Stimulated activated naive B cell treated with anti-CD40 and anti-IgM and Interleukin-4, amounts not matched to agents 10 μg/mL and 1 μg/mL and 100 μg/mL, for 72 hours (primary cell): ENCODE results near the gene GJA5.

Source experiments
- ATAC-seq, 2 donors: fragments of 150-1000 bp; cut with Tn5 transposase; replicated peaks; 2 replicates each; pipeline ENCODE4 v1.10.0; 2021; ENCODE audit warnings: moderate library complexity in 1 of 2
- DNase-seq: peaks from one replicate; pipeline ENCODE4 v3.0.0; 2021
- H3K27ac Mint-ChIP-seq: one replicate; pipeline ENCODE4 v1.8.0; 2022; ENCODE audit warnings: mild to moderate bottlenecking, mixed read lengths
- H3K27me3 Mint-ChIP-seq, 2 donors: one replicate each; pipeline ENCODE4 v1.8.0; 2022; ENCODE audit warnings: mixed read lengths in 2 of 2
- H3K36me3 Mint-ChIP-seq, 2 donors: one replicate each; pipeline ENCODE4 v1.8.0; 2022; ENCODE audit warnings: mixed read lengths in 2 of 2, mild to moderate bottlenecking in 1 of 2
- H3K4me1 Mint-ChIP-seq, 2 donors: one replicate each; pipeline ENCODE4 v1.8.0; 2022; ENCODE audit warnings: mixed read lengths in 2 of 2, mild to moderate bottlenecking in 1 of 2
- H3K4me3 Mint-ChIP-seq, 2 donors: one replicate each; pipeline ENCODE4 v1.8.0; 2022; ENCODE audit warnings: mild to moderate bottlenecking in 2 of 2, mixed read lengths in 2 of 2, moderate library complexity in 1 of 2
- H3K9me3 Mint-ChIP-seq, 2 donors: one replicate each; pipeline ENCODE4 v1.8.0; 2022; ENCODE audit warnings: mixed read lengths in 2 of 2, mild to moderate bottlenecking in 1 of 2

Gene GJA5

GRCh38 chr1:147726168-147726567, 34.2 kb downstream of the GJA5 start:
- Mint-ChIP-seq H3K27ac (no peak overlapping the region), H3K4me3 (no peak overlapping the region), H3K27me3 (peaks cover 15 to 19% of the 10 kb centered on the region in 2 donors), H3K36me3 (no peaks in the 10 kb centered on the region), H3K9me3 (no peaks in the 10 kb centered on the region), H3K4me1 (no peaks in the 10 kb centered on the region)
- no peak for DNase-seq
- no peak for ATAC-seq

- Mint-ChIP-seq H3K36me3 (no peaks in the 10 kb centered on the region), H3K27me3 (peaks cover 11 to 24% of the 10 kb centered on the region in 2 donors), H3K9me3 (no peaks in the 10 kb centered on the region), H3K4me1 (no peaks in the 10 kb centered on the region), H3K4me3 (no peak overlapping the region), H3K27ac (no peak overlapping the region)
- no peak for DNase-seq
- no peak for ATAC-seq
Measured at GRCh38 chr1:147725685-147726084, 34.7 kb downstream of the GJA5 start.

GRCh38 chr1:147723691-147724323, 36.6 kb downstream of the GJA5 start:
- H3K27ac Mint-ChIP-seq, result no peak overlapping the region
- peak; percentile 60 to 63 for ATAC-seq
- H3K36me3 Mint-ChIP-seq, result peaks cover 4 to 5% of the 10 kb centered on the region in 2 donors
- H3K4me1 Mint-ChIP-seq, result no peaks in the 10 kb centered on the region
- DNase-seq, result no peak
- H3K27me3 Mint-ChIP-seq, result peaks cover 9 to 23% of the 10 kb centered on the region in 2 donors
- no peak overlapping the region for H3K4me3 Mint-ChIP-seq
- peaks cover 3% of the 10 kb centered on the region in 2 donors for H3K9me3 Mint-ChIP-seq

- DNase-seq, result no peak
- H3K27me3 Mint-ChIP-seq, result peaks cover 14 to 26% of the 10 kb centered on the region in 2 donors
- no peak for ATAC-seq
- no peak overlapping the region for H3K4me3 Mint-ChIP-seq
- peaks cover 2 to 8% of the 10 kb centered on the region in 2 donors for H3K4me1 Mint-ChIP-seq
- no peak overlapping the region for H3K27ac Mint-ChIP-seq
- H3K36me3 Mint-ChIP-seq, result peaks cover 4 to 6% of the 10 kb centered on the region in 2 donors
- peaks cover 3% of the 10 kb centered on the region in 2 donors for H3K9me3 Mint-ChIP-seq
Measured at GRCh38 chr1:147722124-147722523, 38.3 kb downstream of the GJA5 start.

- ATAC-seq (no peak), DNase-seq (no peak)
- no peak overlapping the region for H3K27ac Mint-ChIP-seq
- peaks cover 17 to 28% of the 10 kb centered on the region in 2 donors for H3K27me3 Mint-ChIP-seq
- peaks cover 3% of the 10 kb centered on the region in 2 donors for H3K9me3 Mint-ChIP-seq
- H3K4me3 Mint-ChIP-seq, result no peak overlapping the region
- peaks cover 4 to 6% of the 10 kb centered on the region in 2 donors for H3K36me3 Mint-ChIP-seq
- peaks cover 4 to 11% of the 10 kb centered on the region in 2 donors for H3K4me1 Mint-ChIP-seq
Measured at GRCh38 chr1:147721716-147722115, 38.7 kb downstream of the GJA5 start.

GRCh38 chr1:147720557-147720956, 39.8 kb downstream of the GJA5 start:
- Mint-ChIP-seq H3K9me3 (peaks cover 3% of the 10 kb centered on the region in 2 donors), H3K36me3 (peaks cover 4 to 6% of the 10 kb centered on the region in 2 donors), H3K4me1 (peaks cover 4 to 11% of the 10 kb centered on the region in 2 donors), H3K4me3 (no peak overlapping the region), H3K27me3 (peaks cover 18 to 30% of the 10 kb centered on the region in 2 donors), H3K27ac (no peak overlapping the region)
- DNase-seq (no peak), ATAC-seq (no peak)

- Mint-ChIP-seq H3K4me1 (peaks cover 4 to 11% of the 10 kb centered on the region in 2 donors), H3K27me3 (peaks cover 26 to 37% of the 10 kb centered on the region in 2 donors), H3K4me3 (no peak overlapping the region), H3K27ac (no peak overlapping the region), H3K36me3 (peaks cover 4 to 6% of the 10 kb centered on the region in 2 donors), H3K9me3 (peaks cover 3% of the 10 kb centered on the region in 2 donors)
- ATAC-seq (no peak), DNase-seq (no peak)
Measured at GRCh38 chr1:147719711-147720225, 40.6 kb downstream of the GJA5 start.

- no peak for DNase-seq
- H3K36me3 Mint-ChIP-seq, result peaks cover 4 to 6% of the 10 kb centered on the region in 2 donors
- peaks cover 3% of the 10 kb centered on the region in 2 donors for H3K9me3 Mint-ChIP-seq
- peaks cover 32 to 44% of the 10 kb centered on the region in 2 donors for H3K27me3 Mint-ChIP-seq
- no peak for ATAC-seq
- H3K4me3 Mint-ChIP-seq, result no peak overlapping the region
- no peak overlapping the region for H3K27ac Mint-ChIP-seq
- peaks cover 4 to 11% of the 10 kb centered on the region in 2 donors for H3K4me1 Mint-ChIP-seq
Measured at GRCh38 chr1:147719029-147719698, 41.2 kb downstream of the GJA5 start.

- no peak for ATAC-seq
- no peak for DNase-seq
- peaks cover 4 to 11% of the 10 kb centered on the region in 2 donors for H3K4me1 Mint-ChIP-seq
- H3K4me3 Mint-ChIP-seq, result no peak overlapping the region
- peaks cover 3% of the 10 kb centered on the region in 2 donors for H3K9me3 Mint-ChIP-seq
- no peak overlapping the region for H3K27ac Mint-ChIP-seq
- H3K36me3 Mint-ChIP-seq, result peaks cover 4 to 6% of the 10 kb centered on the region in 2 donors
- H3K27me3 Mint-ChIP-seq, result peaks cover 26 to 40% of the 10 kb centered on the region in 2 donors
Measured at GRCh38 chr1:147717706-147718097, 42.7 kb downstream of the GJA5 start.

GRCh38 chr1:147717051-147717705, 43.2 kb downstream of the GJA5 start:
- no peak for DNase-seq
- Mint-ChIP-seq H3K27ac (no peak overlapping the region), H3K9me3 (peaks cover 3% of the 10 kb centered on the region in 2 donors), H3K4me3 (no peak overlapping the region), H3K36me3 (peaks cover 4 to 6% of the 10 kb centered on the region in 2 donors), H3K27me3 (peaks cover 30 to 40% of the 10 kb centered on the region in 2 donors), H3K4me1 (peaks cover 4 to 11% of the 10 kb centered on the region in 2 donors)
- peak; percentile 58 to 75 for ATAC-seq

GRCh38 chr1:147712605-147713004, 47.8 kb downstream of the GJA5 start:
- ATAC-seq (no peak), DNase-seq (no peak)
- Mint-ChIP-seq H3K36me3 (no peaks in the 10 kb centered on the region), H3K27ac (no peak overlapping the region), H3K4me1 (peaks cover 4 to 7% of the 10 kb centered on the region in 2 donors), H3K27me3 (peaks cover 50 to 63% of the 10 kb centered on the region in 2 donors), H3K4me3 (no peak overlapping the region), H3K9me3 (no peaks in the 10 kb centered on the region)
